ENCODE measurements around the gene CASP2.

DNA sequence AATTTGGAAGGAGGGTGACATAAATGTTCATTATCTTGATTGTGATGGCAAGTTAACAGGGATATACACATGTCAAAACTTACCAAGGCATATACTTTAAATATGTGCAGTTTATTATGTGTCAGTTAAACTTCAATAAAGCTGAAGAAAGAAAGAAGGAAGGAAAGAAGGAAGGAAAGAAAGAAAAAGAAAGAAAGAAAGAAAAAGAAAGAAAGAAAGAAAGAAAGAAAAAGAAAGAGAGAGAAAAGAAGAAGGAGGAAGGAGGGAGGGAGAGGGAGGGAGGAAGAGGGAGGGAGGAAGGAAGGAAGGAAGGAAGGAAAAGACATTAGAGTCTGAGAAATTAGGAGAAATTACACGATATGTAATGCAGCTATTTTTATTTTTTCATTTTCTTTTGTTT, 40.8 kb upstream of the CASP2 start:
- no peak for TF ChIP-seq POLR2A (IDR thresholded peaks at IDR 0.05)
- TF ChIP-seq, protein P1, sequence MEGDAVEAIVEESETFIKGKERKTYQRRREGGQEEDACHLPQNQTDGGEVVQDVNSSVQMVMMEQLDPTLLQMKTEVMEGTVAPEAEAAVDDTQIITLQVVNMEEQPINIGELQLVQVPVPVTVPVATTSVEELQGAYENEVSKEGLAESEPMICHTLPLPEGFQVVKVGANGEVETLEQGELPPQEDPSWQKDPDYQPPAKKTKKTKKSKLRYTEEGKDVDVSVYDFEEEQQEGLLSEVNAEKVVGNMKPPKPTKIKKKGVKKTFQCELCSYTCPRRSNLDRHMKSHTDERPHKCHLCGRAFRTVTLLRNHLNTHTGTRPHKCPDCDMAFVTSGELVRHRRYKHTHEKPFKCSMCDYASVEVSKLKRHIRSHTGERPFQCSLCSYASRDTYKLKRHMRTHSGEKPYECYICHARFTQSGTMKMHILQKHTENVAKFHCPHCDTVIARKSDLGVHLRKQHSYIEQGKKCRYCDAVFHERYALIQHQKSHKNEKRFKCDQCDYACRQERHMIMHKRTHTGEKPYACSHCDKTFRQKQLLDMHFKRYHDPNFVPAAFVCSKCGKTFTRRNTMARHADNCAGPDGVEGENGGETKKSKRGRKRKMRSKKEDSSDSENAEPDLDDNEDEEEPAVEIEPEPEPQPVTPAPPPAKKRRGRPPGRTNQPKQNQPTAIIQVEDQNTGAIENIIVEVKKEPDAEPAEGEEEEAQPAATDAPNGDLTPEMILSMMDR (IDR thresholded peaks at IDR 0.05): no peak

All from tibial nerve (tissue), 3 donors.